OCI-LY7 (cell line): ENCODE results near the gene CLEC16A.

ENCODE experiments used
- EZH2phosphoT487 ChIP-seq: fragments of 200-600 bp; sonication (generic); IDR thresholded peaks from 2 replicates; pipeline ENCODE4 v1.6.1; 2018; ENCODE audit warnings: low read depth, borderline replicate concordance, mild to moderate bottlenecking, mixed run types, antibody characterized with exemption, low read length, moderate library complexity, mixed read lengths
- TF ChIP-seq, protein P1 (sequence below): fragments of 200-600 bp; sonication (generic); conservative IDR thresholded peaks from 2 replicates; pipeline ENCODE4 v1.5.1; 2014; ENCODE audit warnings: mild to moderate bottlenecking, antibody characterized with exemption, low read length, moderate library complexity, mixed read lengths

DNA sequence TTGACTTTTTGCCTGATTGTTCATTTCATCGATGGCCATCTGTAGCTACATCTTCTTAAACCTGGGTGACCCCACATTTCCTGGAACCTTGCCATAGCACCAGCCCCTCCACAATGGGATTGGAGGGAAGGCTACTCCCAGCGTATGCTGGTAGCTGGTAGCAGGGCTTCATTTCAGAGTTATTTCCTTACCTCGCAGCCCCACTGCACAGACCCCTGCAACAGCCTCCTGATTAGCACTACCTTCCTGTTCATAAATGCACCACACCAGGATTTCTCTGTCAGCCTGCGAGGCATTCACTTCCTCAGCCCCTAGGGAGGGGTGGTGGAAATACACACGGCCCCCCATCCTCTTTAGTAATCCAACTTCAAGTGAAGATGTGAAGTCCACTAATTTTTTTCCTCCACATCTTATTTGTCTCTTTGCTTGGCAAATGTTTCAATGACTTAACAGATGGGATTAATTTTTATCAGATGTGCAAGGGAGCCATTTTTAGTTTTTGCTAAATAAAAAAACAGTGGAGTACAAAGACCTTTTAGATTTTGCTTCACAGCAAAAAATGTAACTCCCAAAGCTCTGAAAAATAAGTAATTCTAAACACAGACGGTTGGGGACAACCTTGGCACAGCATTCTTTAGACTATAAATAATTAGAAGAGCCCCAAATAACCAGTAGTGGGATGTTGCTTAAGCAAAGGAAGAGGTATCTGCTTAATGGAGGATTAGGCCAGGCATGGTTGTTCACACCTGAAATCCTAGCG is 76.6 kb downstream of the CLEC16A start:
- TF ChIP-seq, protein P1, sequence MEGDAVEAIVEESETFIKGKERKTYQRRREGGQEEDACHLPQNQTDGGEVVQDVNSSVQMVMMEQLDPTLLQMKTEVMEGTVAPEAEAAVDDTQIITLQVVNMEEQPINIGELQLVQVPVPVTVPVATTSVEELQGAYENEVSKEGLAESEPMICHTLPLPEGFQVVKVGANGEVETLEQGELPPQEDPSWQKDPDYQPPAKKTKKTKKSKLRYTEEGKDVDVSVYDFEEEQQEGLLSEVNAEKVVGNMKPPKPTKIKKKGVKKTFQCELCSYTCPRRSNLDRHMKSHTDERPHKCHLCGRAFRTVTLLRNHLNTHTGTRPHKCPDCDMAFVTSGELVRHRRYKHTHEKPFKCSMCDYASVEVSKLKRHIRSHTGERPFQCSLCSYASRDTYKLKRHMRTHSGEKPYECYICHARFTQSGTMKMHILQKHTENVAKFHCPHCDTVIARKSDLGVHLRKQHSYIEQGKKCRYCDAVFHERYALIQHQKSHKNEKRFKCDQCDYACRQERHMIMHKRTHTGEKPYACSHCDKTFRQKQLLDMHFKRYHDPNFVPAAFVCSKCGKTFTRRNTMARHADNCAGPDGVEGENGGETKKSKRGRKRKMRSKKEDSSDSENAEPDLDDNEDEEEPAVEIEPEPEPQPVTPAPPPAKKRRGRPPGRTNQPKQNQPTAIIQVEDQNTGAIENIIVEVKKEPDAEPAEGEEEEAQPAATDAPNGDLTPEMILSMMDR, result no peak
- no peak for TF ChIP-seq EZH2phosphoT487
